GM08714 (cell line): ENCODE results near the gene PSMD12.

Source experiments
- H3K4me3 ChIP-seq: fragments of 200-500 bp; sonication (Bioruptor generic); 2 replicates; pipeline ENCODE4 v1.5.1; 2014; ENCODE audit warnings: mild to moderate bottlenecking, low read length, inconsistent platforms
- ZNF274 ChIP-seq: IDR thresholded peaks from 2 replicates; pipeline ENCODE4 v1.6.1; 2012; ENCODE audit warnings: mild to moderate bottlenecking, low read depth, low read length

The PSMD12 gene

DNA sequence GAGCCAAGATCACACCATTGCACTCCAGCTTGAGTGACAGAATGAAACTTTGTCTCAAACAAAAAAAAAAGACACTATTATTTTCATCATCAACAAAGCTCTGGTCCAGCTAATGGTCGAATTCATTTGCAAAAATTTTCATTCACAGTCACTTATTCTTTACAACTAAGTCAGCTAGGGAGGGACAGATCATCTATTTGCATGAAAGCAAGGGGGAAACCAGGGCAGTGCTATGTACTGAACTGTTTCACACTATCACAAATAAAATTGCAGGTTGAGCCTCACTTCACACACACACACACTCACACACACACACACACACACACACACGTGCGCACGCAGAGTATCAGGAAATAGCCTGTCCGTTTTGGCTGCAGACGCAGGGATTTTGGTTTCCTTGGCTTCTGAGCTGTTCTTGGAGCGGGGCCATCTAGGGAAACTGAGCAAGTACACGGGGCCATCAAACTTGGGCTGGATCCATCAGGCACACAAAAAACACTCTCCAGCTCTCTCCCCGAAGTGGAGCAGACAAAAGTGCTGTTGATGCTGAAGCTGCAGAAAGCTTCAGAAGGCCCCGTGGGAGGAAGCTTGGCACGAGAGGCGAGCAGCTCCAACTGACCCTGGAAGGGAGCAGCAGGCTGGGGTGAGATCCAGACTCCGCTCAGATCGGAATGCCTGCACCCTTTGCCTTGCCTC lies 77.0 kb downstream of the PSMD12 start:
- no peak overlapping the region for H3K4me3 ChIP-seq
- TF ChIP-seq ZNF274: no peak
